ENCODE results near the gene IL21. TPM values are rescaled to one million over a fixed set of nuclear protein-coding genes. Genes with fewer than 3 reads are reported as not detected.

IL21 gene
- total and polyA plus RNA-seq, 2 of the 13 experiments (the other 11 are each of a cell fraction or from before 2014, with no cell fraction given) = not detected

- Histone ChIP-seq H3K79me2 (ENCODE audit: insufficient read depth, low read length) (no peaks in the 10 kb centered on the region), H3K4me2 (ENCODE audit: low read depth, low read length) (no peak overlapping the region), H3K9me3 (ENCODE audit: low read length) (no peaks in the 10 kb centered on the region), H3K9ac (ENCODE audit: insufficient read depth, low read depth, low read length) (no peak overlapping the region), H2AFZ (ENCODE audit: low read length) (no peak overlapping the region), H3K4me3 (replicated peaks in 1 of 3; ENCODE audit: insufficient read depth in 1 of 3, low read depth in 2 of 3, low read length in 3 of 3) (no peak overlapping the region), H3K27me3 (ENCODE audit: control insufficient read depth in 1 of 2, insufficient read depth in 2 of 2, low read length in 2 of 2) (peaks cover 0 to 8% of the 10 kb centered on the region in 2 experiments; a peak in 3 of 5 replicates), H3K4me1 (ENCODE audit: insufficient read depth, low read length) (no peaks in the 10 kb centered on the region), H3K27ac (ENCODE audit: extremely low read length, insufficient read depth, low read length) (no peak overlapping the region), H3K36me3 (replicated peaks in 1 of 2; ENCODE audit: control insufficient read depth in 1 of 2, insufficient read depth in 2 of 2, low read length in 2 of 2) (no peaks in the 10 kb centered on the region), H4K20me1 (ENCODE audit: insufficient read depth, low read length) (no peaks in the 10 kb centered on the region)
- ChIA-PET CTCF (ENCODE audit: low intra/inter-chr PET ratio, low total read pairs) (no interaction called here), POLR2A (no interaction called here)
- ATAC-seq (no peak), FAIRE-seq (no peak), DNase-seq (ENCODE audit: low spot score) (no peak)
- 0% methylated on average over 2 of the region's 2 CpGs for WGBS (ENCODE audit: low lambda C conversion rate)
- TF ChIP-seq, protein P1, sequence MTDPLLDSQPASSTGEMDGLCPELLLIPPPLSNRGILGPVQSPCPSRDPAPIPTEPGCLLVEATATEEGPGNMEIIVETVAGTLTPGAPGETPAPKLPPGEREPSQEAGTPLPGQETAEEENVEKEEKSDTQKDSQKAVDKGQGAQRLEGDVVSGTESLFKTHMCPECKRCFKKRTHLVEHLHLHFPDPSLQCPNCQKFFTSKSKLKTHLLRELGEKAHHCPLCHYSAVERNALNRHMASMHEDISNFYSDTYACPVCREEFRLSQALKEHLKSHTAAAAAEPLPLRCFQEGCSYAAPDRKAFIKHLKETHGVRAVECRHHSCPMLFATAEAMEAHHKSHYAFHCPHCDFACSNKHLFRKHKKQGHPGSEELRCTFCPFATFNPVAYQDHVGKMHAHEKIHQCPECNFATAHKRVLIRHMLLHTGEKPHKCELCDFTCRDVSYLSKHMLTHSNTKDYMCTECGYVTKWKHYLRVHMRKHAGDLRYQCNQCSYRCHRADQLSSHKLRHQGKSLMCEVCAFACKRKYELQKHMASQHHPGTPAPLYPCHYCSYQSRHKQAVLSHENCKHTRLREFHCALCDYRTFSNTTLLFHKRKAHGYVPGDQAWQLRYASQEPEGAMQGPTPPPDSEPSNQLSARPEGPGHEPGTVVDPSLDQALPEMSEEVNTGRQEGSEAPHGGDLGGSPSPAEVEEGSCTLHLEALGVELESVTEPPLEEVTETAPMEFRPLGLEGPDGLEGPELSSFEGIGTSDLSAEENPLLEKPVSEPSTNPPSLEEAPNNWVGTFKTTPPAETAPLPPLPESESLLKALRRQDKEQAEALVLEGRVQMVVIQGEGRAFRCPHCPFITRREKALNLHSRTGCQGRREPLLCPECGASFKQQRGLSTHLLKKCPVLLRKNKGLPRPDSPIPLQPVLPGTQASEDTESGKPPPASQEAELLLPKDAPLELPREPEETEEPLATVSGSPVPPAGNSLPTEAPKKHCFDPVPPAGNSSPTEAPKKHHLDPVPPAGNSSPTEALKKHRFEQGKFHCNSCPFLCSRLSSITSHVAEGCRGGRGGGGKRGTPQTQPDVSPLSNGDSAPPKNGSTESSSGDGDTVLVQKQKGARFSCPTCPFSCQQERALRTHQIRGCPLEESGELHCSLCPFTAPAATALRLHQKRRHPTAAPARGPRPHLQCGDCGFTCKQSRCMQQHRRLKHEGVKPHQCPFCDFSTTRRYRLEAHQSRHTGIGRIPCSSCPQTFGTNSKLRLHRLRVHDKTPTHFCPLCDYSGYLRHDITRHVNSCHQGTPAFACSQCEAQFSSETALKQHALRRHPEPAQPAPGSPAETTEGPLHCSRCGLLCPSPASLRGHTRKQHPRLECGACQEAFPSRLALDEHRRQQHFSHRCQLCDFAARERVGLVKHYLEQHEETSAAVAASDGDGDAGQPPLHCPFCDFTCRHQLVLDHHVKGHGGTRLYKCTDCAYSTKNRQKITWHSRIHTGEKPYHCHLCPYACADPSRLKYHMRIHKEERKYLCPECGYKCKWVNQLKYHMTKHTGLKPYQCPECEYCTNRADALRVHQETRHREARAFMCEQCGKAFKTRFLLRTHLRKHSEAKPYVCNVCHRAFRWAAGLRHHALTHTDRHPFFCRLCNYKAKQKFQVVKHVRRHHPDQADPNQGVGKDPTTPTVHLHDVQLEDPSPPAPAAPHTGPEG (CRISPR knock-in tag; IDR thresholded peaks at IDR 0.05) = no peak
- no peak for TF ChIP-seq ZNF10 (CRISPR knock-in tag; IDR thresholded peaks at IDR 0.05; ENCODE audit: borderline replicate concordance, low read depth)
- TF ChIP-seq MAFK (conservative IDR thresholded peaks at IDR 0.05 in 1 of 2, IDR thresholded peaks at IDR 0.05 in 1 of 2; ENCODE audit: low read length in 2 of 2) = peak; percentile 10 to 32; a peak in 2 of 4 replicates
- TF ChIP-seq SATB2 (CRISPR knock-in tag; IDR thresholded peaks at IDR 0.05) = no peak
- peak; percentile 43; the same call in 1 of the 2 replicates for TF ChIP-seq ATF7 (IDR thresholded peaks at IDR 0.05)
- no peak for TF ChIP-seq ATF7 (CRISPR knock-in tag; IDR thresholded peaks at IDR 0.05)
- TF ChIP-seq WIZ (CRISPR knock-in tag; IDR thresholded peaks at IDR 0.05) = no peak
- peak; percentile 35; the same call in 1 of the 2 replicates for TF ChIP-seq MAFF (IDR thresholded peaks at IDR 0.05; ENCODE audit: low read depth, low read length)
- TF ChIP-seq ZC3H4 (CRISPR knock-in tag; IDR thresholded peaks at IDR 0.05; ENCODE audit: borderline replicate concordance) = no peak
- in situ Hi-C loops (cut with HindIII; ENCODE audit: extremely low pct_ligation_motif_present, low pct_unique_long_range_greater_than_20kb) (no loop called here), intact Hi-C loops (cut with micrococcal nuclease; ENCODE audit: unreplicated experiment) (no loop called here)
- BruUV-seq (replicated peaks) = no TSS peak
Observed at GRCh38 chr4:122633211-122633610, 12.3 kb upstream of the IL21 start.
